Ovary (tissue), 9 donors: Measurements from ENCODE around the gene DDX49. TPM values are rescaled to one million over a fixed set of nuclear protein-coding genes. Genes with fewer than 3 reads are reported as not detected.
A peak's percentile ranks its signal among the peaks of the same experiment; 100 is the strongest.

Experiments used
- DNase-seq, 5 donors: peaks; one replicate each; pipeline ENCODE4 v3.0.0-alpha.2; 2019 to 2020
- H3K27ac ChIP-seq, 2 donors: fragments of 200-600 bp; one replicate each; pipeline versions ENCODE4 v1.5.1 to v1.8.0; 2019 to 2022
- H3K27me3 ChIP-seq: fragments of 200-600 bp; one replicate; pipeline ENCODE4 v1.8.0; 2022
- H3K36me3 ChIP-seq: fragments of 200-600 bp; sonication (generic); one replicate; pipeline ENCODE4 v1.5.1; 2019
- H3K4me1 ChIP-seq: one replicate; pipeline ENCODE4 v1.8.1; 2013; ENCODE audit warnings: mild to moderate bottlenecking, moderate library complexity; ENCODE audit not compliant: insufficient read depth
- H3K4me3 ChIP-seq: fragments of 200-600 bp; sonication (generic); one replicate; pipeline ENCODE4 v1.5.1; 2017
- H3K9me3 ChIP-seq, 2 donors: fragments of 200-600 bp in 1 of 2; sonication (generic) in 1 of 2; one replicate each; pipeline versions ENCODE4 v1.5.1 to v1.8.1; 2013 to 2019; ENCODE audit warnings: mild to moderate bottlenecking in 1 of 2, moderate library complexity in 1 of 2
- EP300 ChIP-seq: sonication (generic); formaldehyde crosslinking; IDR thresholded peaks from one replicate; pipeline ENCODE4 v1.6.1; 2017; ENCODE audit warnings: antibody characterized with exemption
- POLR2A ChIP-seq: fragments of 450-650 bp; IDR thresholded peaks from one replicate; pipeline ENCODE4 v1.6.1; 2017; ENCODE audit warnings: antibody characterized with exemption, mild to moderate bottlenecking, moderate library complexity
- WGBS, 3 donors: extraction: QIAGEN DNeasy Blood & Tissue Kit in 1 of 3; methylation state at CpG; one replicate each; pipeline versions ENCODE4 v1.1.5 to v1.1.7; 2013 to 2017; 5-methylcytosine and 5-hydroxymethylcytosine counted together
- intact Hi-C, 4 donors: fragments of 100-400 bp; cut with DNase I; formaldehyde crosslinking; loops; one replicate each; pipeline versions ENCODE4 v1.11.0 to v1.15.1; 2022 to 2023
- polyA plus RNA-seq, 2 donors: library from polyadenylated mRNA; stranded (reverse); fragments of 200-250 nt in 1 of 2; fragments of 350-450 nt in 1 of 2; fragmentation: Illumina TruSeq in 1 of 2; extraction: RNeasy Lipid Tissue Mini Kit (QIAGEN cat#74804) in 1 of 2; gene quantifications; one replicate each; pipeline ENCODE4 v1.2.3, GENCODE V29; 2013 to 2014
- total RNA-seq, 7 donors: library from RNA; depleted of rRNA in 2 of 7; stranded (reverse); fragments of >200 nt in 2 of 7; fragmentation: NEBNext Ultra II Directional in 3 of 7; extraction: Animal tissue kit (Norgen Biotek cat#: 25700) in 3 of 7; gene quantifications; one replicate each; pipeline versions ENCODE4 v1.1.0 to v1.2.4, GENCODE V29; 2016 to 2023
- TF ChIP-seq, protein P1 (sequence below), 3 donors: fragments of 450-650 bp in 2 of 3; fragments of 200-600 bp in 1 of 3; IDR thresholded peaks; one replicate each; pipeline versions ENCODE4 v1.5.1 to v1.8.0; 2016 to 2022; ENCODE audit warnings: antibody characterized with exemption in 3 of 3, mild to moderate bottlenecking in 1 of 3
- donor health status: DM: no; HTN: no; CAD: no; lungs with moderate emphysema.
- donor health status: DM: no; HTN: no; CAD: no.
- donor health status: Bipolar disorder and iron deficiency.
- donor health status: DM: yes; HTN: yes; CAD: no.
- donor health status: DM: no; HTN: no; CAD: no.
- donor health status: DM: yes; HTN: yes; CAD: no.

The DDX49 gene
- total and polyA plus RNA-seq, 9 donors: 19.4 to 37.9 (median 32.8) TPM

DNA sequence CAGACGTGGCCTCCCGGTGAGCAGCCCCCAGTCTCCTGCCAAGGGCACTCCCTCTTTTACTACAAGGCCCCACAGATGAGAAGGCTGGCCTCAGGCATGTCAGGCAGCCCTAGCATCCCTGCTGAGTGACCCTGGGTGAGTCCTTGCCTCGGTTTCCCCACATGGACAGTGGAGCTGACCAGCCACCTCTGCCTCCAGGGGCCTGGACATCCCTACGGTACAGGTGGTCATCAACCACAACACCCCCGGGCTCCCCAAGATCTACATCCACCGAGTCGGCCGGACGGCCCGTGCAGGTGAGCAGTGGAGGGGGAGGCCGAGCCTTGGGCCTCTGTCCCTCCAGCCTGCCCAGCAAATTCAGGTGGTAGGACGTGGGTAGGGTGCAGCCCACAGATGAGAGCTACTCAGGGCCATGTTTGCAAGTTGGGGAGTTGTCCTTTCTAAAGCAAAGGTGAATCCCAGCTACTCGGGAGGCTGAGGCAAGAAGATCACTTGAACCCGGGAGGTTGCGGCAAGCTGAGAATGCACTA, 5.2 kb downstream of the DDX49 start:
- WGBS, 3 donors: 86 to 94% (median 88%) methylated on average over 13 to 15 of the region's 15 CpGs
- no peaks in the 10 kb centered on the region for H3K4me1 ChIP-seq
- H3K4me3 ChIP-seq: no peak overlapping the region
- no peak for TF ChIP-seq EP300
- TF ChIP-seq POLR2A: no peak
- TF ChIP-seq, protein P1, sequence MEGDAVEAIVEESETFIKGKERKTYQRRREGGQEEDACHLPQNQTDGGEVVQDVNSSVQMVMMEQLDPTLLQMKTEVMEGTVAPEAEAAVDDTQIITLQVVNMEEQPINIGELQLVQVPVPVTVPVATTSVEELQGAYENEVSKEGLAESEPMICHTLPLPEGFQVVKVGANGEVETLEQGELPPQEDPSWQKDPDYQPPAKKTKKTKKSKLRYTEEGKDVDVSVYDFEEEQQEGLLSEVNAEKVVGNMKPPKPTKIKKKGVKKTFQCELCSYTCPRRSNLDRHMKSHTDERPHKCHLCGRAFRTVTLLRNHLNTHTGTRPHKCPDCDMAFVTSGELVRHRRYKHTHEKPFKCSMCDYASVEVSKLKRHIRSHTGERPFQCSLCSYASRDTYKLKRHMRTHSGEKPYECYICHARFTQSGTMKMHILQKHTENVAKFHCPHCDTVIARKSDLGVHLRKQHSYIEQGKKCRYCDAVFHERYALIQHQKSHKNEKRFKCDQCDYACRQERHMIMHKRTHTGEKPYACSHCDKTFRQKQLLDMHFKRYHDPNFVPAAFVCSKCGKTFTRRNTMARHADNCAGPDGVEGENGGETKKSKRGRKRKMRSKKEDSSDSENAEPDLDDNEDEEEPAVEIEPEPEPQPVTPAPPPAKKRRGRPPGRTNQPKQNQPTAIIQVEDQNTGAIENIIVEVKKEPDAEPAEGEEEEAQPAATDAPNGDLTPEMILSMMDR (IDR thresholded peaks at IDR 0.05): no peak
- DNase-seq: no peak
- H3K9me3 ChIP-seq: no peaks in the 10 kb centered on the region
- no peak overlapping the region for H3K27ac ChIP-seq
- H3K36me3 ChIP-seq: no peaks in the 10 kb centered on the region
- no peaks in the 10 kb centered on the region for H3K27me3 ChIP-seq
- intact Hi-C loops: no loop called here

DNA sequence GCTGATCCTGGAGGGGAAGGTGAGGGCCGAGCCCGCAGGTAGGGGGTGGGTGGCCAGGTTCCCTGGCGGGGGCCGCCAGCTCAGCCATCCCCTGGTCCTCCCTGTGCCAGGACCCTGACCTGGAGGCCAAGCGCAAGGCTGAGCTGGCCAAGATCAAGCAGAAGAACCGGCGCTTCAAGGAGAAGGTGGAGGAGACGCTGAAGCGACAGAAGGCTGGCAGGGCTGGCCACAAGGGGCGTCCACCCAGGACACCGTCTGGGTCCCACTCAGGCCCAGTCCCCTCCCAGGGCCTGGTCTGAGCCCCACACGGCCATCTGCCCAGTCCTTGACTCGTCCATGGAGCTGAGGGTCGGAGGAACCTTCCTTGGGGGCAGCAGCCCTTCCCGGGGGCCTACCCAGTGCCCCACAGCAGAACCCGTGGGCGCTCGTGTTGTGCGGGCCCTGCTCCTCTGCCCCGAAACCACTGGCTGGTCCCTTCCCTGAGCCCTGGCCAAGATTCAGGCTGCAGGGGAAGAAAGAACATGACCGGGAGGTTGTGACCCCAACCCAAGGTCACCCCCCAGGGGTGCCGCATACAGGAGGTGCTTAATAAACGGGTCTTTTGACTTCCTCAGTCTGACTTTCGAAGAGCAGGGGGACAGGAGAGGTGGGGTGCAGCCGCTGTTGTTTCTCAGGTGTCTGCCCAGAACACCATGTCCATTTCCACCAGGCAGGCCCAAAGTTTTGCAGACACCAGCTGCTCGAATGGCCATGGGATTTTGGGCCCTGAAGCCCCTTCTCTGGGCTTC, 8.7 kb downstream of the DDX49 start:
- 78 to 83% (median 82%) methylated on average over 22 to 26 of the region's 26 CpGs for WGBS, 3 donors

DNA sequence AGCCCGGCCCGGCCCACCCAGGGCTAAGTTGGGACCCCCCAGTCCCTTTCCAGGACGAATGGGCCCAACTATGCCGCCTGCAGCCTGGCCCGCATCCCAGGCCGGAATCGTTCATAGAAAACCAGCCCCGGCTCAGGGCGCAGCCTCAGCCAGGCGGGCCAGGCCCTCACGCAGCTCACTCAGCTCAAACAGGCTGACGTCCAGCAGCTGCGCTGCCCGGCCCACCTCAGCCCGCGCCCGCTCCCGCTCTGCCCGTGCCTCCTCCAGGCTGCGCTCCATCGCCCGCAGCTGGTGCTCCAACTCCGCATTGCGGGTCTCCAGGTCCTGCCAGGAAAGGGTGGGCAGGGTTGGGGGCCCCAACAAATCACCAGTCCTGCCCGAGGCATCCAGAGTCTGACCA, 9.8 kb downstream of the DDX49 start:
- H3K9me3 ChIP-seq: no peaks in the 10 kb centered on the region
- no peak for DNase-seq
- H3K36me3 ChIP-seq: no peaks in the 10 kb centered on the region
- H3K4me1 ChIP-seq: peaks cover 2% of the 10 kb centered on the region
- TF ChIP-seq, protein P1 (IDR thresholded peaks at IDR 0.05): no peak
- no peak for TF ChIP-seq POLR2A
- TF ChIP-seq EP300: no peak
- H3K4me3 ChIP-seq: no peak overlapping the region
- H3K27me3 ChIP-seq: no peaks in the 10 kb centered on the region
- WGBS, 3 donors: 83 to 84% (median 83%) methylated on average over 25 of the region's 25 CpGs
- intact Hi-C loops: no loop called here
- no peak overlapping the region for H3K27ac ChIP-seq

More for the DNA sequence above, 8.7 kb downstream of the DDX49 start:
- no peak overlapping the region for H3K4me3 ChIP-seq
- DNase-seq: no peak
- no peaks in the 10 kb centered on the region for H3K36me3 ChIP-seq
- intact Hi-C loops: no loop called here
- H3K4me1 ChIP-seq: peaks cover 2% of the 10 kb centered on the region
- H3K9me3 ChIP-seq: no peaks in the 10 kb centered on the region
- TF ChIP-seq, protein P1 (IDR thresholded peaks at IDR 0.05): no peak
- TF ChIP-seq EP300 (no peak), POLR2A (no peak)
- no peaks in the 10 kb centered on the region for H3K27me3 ChIP-seq
- no peak overlapping the region for H3K27ac ChIP-seq

DNA sequence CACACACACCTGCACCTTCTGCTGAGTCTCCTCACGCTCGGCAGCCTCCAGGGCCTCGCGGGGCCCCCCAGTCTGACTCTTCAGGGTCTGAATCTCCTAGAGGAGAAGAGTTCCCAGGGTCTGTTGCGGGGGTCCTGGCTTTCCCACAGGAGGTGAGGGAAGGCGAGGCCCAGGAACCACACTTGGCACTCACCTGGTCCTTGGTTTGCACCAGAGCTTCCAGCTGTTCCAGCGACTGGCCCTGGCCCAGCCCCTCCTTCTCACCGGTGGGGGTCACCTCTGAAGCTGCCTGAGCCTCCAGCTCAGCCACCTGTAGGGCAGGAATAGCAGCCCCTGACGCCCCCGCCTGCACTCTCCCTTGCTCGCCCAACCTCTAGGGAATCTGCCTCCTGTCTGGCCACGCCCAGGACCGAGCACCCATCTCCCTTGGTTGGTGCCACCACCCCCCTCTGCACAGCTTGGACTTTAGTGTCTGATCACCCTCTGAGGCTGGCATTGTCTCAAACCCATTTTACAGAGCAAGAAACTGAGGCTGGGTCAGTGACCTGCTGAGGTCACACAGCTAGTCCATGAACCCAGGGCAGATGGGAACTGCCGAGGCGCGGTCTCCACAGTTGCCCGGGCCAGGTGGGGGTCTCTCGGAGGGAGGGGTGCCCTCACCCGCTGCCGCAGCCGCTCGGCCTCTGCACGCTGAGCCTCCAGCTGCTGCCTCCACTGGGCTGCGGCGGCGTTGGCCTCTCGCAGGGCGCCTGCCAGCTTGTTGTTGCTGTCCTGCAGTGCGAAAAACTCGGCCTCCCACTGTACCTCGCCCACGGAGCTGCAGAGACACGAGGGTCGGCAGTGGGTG, 12.0 kb downstream of the DDX49 start:
- Histone ChIP-seq H3K4me3 (no peak overlapping the region), H3K27ac (no peak overlapping the region), H3K9me3 (no peaks in the 10 kb centered on the region), H3K4me1 (peaks cover 2% of the 10 kb centered on the region), H3K27me3 (no peaks in the 10 kb centered on the region), H3K36me3 (no peaks in the 10 kb centered on the region)
- TF ChIP-seq, protein P1 (IDR thresholded peaks at IDR 0.05): no peak
- TF ChIP-seq EP300 (no peak), POLR2A (no peak)
- intact Hi-C loops: no loop called here
- 79 to 89% (median 85%) methylated on average over 34 of the region's 34 CpGs for WGBS, 3 donors
- DNase-seq: peak in 1 of 5 donors; percentile 54
